Forelimb muscle (tissue), 1 donor: Measurements from ENCODE around the gene FOXF2. TPM values are rescaled to one million over a fixed set of nuclear protein-coding genes. Genes with fewer than 3 reads are reported as not detected.

ENCODE experiments used
- polyA plus RNA-seq: library from polyadenylated mRNA; unstranded; fragments of 120-200 nt; gene quantifications from one replicate; pipeline ENCODE4 v1.2.1, GENCODE V29; 2013; ENCODE audit not compliant: insufficient read length

FOXF2 gene
- polyA plus RNA-seq, 1 donor, result 0.92 TPM

Other genes with a start within 250 kb of the FOXF2 start
- not detected for gene FOXQ1, start 77.5 kb upstream of the FOXF2 start, polyA plus RNA-seq
- gene FOXC1, start 220.3 kb downstream of the FOXF2 start, polyA plus RNA-seq, result 1.7 TPM